Forelimb muscle (tissue), 1 donor: Measurements from ENCODE around the gene AGBL4. TPM values are rescaled to one million over a fixed set of nuclear protein-coding genes. Genes with fewer than 3 reads are reported as not detected.
A peak's percentile ranks its signal among the peaks of the same experiment; 100 is the strongest.

Experiments used
- DNase-seq: peaks from one replicate; pipeline ENCODE4 v3.0.0-alpha.2; 2013; ENCODE audit warnings: low read depth
- polyA plus RNA-seq: library from polyadenylated mRNA; unstranded; fragments of 120-200 nt; gene quantifications from one replicate; pipeline ENCODE4 v1.2.1, GENCODE V29; 2013; ENCODE audit not compliant: insufficient read length

Gene AGBL4
- polyA plus RNA-seq, 1 donor, result 0.15 TPM

DNA sequence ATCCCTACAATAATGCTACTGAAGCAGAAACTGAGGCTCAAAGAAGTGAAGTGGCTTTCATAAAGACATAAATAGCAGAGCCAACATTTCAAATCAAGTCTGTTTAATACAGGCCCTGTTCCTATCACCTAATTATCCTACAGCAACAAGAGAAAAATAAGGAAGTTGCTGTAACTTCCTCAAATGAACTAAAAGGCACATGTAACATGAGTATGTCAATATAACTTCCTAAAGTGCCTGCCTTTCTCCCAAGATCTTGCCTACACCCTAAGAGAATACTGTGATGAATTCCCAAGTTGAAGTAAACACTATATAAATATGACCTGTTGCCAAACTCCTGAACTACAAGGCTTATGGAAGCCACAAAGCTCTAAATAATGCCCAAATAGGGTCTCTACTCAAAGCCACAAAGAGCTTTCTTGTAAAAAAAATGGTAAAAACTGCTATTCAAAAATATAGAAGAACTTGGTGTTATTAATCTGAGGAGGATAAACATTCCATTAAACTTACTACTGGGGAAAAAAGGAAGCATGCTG is 1255.7 kb downstream of the AGBL4 start:
- no peak for DNase-seq

DNA sequence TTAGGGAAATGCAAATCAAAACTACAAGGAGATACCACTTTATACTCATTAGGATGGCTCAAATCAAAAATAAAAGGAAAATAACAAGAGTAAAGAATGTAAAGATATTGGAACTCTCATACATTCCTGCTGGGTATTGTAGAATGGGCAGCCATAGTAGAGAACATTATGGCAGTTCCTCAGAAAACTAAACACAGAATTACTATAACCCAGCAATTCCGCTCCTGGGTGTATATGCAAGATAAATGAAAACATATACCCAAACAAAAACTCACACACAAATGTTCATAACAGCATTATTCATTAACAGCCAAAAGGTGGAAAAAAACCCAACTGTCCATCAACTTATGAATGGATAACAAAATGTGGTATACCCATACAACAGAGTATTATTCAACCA is 1258.4 kb downstream of the AGBL4 start:
- no peak for DNase-seq

DNA sequence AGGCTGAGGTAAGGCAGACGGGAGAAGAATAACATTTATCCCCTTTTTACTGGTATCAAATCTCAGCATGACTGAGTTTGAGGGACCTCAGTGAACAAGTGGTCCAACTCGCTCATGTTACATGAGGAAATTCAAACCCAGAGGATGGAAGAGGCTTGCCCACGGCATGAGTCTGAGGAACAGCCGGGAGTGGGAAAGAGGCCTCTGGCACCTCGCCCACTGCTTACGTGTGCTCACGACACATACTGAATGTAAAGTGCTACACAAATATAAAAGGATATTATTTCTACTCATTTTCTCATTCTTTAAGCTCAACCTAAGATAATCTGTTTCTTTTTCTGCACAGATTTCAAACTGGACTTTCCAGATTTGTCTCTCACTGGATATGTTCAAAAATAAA is 1261.8 kb downstream of the AGBL4 start:
- DNase-seq, result no peak

DNA sequence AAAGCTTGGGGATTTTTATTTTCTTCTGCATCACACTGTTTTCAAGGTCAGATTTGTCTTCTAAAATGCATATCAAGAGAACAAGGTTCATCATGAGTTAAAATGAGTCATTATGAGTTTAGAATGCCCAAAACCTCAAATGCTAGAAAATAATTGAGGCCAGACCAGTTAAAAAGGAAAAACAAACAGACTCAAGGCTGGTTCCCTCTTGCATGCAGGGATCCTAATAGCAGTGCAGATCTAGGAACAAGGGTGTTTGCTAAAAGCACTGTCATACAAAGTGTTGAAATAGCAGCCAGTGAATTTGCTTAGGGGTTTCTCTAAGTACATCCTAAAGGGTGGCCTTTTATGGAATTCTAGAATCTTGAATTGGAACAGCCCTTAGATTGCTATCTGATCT is 1262.3 kb downstream of the AGBL4 start:
- DNase-seq, result no peak

DNA sequence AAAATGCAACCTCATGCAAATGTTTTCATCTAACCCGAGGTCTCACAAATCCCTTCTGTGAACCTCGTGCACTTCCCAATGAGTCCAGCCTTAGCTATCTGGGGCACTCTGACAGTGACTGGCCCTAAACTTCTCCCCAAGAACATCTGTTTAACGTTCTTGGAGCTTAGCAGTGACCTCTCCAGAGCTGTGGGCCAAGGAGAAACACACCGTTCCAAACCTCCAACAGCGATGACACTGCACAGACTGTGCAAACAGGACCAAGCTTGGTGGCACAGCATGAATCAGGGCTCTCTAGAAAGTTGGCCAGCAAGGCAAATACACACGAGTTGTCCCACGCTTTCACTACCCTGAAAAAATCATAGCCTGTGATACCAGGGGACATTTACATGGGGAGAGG is 1262.9 kb downstream of the AGBL4 start:
- DNase-seq, result no peak

DNA sequence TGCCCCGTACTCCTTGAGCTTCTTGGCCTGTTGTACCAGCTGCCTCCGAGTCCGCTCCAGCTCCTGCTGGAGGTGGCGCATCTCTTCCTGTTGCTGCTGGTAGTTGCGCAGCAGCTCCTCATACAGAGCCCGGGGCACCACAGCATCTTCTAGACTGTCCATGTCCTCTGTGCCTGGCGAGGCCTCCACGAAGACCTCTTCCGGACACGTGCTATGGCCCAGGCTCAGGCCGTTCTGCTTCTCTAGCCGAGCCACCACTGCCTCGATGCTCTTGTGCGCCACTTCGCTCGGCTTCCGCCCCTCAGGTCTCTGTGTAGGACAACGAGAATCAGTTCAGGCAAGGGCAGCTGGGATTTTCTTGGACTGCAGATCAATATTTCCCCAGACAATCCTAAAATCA is 1264.8 kb downstream of the AGBL4 start:
- DNase-seq, result no peak

DNA sequence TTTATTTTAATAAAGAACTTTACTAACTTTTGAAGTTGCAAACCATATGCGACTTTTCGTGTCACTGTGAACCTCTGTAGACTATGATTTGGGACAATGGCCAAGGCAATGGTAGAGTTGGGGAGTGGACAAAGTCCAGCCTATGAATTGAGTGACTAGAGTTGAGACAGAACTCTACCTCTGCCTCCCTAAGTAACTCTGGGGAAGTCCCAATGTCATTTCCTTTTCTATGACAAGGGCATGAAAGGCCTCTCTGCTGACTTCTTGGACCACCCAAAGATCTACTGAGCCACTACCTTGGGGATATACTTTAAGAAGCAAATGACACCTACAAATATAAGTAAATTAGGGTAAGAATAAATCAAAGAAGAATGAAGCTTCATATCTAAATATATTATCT is 1266.4 kb downstream of the AGBL4 start:
- no peak for DNase-seq

DNA sequence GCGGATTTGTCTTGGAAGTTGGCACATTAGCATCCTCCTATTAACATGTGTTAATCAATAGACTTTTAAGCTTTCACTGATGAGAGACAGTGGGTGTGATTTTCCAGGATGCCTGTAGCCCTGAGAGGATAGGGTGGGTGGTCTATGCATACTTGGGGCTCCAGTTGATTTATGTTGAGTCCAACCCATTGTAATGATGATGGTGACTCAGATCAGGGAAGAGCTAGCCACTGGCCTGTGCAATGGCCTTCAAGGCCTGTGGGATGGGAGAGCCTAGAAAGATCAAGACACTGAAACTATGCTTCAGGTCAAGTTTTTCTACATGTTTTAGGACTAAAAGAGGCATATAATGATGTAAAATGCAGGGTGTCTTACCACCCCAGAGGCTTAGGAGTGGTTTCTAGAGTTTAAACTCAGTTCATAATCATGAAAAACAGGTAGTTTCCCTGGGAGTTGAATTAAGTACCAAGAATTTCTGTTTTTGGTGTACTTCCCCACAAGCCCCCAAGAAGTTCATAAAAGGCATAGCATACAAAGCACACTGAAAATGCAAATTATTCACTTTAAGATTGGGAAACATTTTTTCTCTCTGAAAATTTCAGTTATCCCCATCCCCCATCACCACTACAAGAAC is 1267.0 kb downstream of the AGBL4 start:
- no peak for DNase-seq

DNA sequence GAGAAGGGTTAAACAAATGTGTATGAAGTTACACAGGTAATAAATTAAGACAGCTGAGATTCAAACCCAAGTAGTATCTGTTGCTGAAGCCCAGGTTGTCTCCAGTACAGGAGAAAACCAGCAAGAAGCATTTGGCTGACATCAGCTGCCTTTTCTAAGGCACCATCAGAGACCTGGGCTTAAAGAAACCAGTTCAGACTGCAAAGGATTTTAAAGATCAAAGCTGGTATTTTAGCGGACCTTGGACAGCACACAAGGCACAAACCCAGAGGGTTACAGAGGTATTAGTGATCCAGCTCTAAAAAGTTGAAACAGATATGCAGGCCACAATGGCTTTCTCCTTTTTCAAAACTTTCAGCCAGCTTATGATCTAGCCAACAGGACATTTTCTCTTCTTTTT is 1270.5 kb downstream of the AGBL4 start:
- DNase-seq, result no peak

DNA sequence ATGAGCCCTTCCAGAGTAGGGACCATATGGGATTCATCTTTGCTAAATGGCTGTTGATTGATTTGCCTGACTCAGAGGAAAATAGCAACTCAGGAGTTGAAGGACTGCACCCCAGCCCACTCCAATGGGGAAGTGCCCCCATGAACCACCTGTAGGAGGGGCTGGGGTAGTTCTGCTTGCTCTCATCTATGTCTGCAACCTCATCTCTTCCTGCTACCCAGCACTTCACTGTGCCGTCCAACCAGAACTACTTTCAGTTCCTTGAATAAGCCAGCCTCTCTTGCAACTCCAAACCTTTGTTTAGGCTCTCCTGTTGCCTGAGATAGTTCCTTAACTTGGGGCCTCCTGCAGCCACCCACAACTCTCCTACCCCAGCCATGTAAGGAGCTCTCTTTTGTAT is 1273.6 kb downstream of the AGBL4 start:
- DNase-seq, result no peak

DNA sequence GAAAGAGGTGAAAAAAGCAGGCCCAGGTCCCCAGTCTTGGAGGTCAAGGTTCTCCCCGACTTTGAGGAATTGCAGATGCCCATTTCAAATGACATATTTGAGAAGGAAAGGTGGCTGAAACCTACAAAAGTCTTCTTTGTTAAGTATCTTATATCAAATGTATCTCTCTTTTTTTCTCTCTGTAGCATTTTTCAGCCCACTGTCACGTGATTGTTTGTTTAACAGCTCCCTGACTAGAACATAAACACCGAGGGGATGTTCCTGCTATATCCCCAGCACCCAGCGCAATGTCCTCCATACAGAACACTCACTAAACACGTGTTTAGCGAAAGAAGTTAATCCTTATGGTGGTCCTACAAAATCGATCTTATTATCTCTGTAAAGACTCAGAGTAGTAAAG is 1274.7 kb downstream of the AGBL4 start:
- DNase-seq, result no peak

DNA sequence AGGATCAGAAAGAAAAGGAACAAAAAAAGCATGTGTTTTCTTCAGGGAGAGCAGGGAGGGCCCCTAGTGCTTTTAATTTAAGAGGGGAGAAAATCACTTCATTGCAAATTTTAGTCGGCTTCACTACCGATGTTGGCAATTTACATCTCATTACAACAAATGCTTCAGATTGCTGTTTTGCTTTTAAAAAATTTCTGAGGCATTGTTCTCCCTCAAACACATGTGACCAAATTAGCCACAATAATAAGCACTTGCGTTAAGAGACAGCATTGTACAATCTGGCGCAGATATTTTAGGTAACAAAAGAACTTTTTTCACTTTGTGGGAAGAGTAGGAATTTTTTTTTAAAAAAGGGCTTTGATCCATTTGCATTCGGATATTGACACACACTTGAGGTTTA is 1276.8 kb downstream of the AGBL4 start:
- DNase-seq, result no peak

DNA sequence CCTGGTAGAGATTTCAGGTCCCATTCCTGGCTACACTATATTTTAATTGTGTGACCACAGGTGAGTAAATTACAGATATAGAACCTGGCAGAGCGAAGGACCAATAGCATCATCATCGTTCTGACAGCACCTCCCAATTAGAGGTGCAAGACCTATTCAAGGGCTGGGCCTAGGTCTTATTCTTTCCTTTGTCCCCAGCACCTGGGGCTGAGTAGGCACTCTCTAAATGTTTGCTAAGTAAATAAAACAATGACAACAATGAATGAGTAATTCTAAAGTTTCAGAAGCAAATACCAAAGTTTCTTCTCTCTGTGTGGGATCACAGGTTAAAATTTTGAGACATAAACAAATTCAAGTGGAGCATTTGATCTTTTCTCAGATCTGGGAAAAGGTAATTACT is 1279.7 kb downstream of the AGBL4 start:
- DNase-seq, result no peak

DNA sequence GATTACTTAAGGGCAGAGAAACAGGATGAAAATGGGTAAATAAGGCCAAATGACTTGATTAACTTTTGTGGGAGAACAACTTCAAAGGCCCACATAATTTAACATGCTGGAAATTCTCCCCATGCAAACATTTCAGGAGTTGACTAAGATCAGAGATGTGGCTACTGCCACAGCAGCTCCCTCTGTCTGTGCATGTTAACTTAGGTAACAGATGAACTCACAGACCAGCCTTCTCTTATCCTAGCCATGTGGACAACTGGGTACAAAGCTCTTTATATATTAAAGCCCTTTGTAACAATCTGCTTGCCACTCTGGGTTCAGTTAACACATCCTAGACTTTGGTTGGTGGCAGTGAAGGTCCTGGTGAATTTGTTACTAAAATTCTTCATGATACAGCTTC is 1280.3 kb downstream of the AGBL4 start:
- no peak for DNase-seq

DNA sequence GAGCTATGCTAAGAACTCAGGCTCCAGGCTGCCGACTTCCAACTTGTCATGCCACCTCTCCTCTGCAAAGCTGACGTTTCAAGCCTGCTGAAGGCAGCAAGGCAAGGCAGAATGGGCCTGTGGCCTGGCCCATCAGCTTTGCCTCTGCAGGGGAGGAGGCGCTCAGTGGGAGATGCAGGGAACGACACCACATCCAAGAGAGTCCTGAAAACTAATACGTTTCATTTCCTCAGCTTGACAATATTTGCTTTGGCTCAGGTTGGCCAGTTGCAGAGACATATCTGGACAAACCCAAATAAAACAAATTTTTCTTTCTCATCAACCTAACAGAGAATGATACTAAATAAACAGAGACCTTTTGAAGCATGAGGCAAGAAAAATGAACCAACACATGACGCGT is 1282.4 kb downstream of the AGBL4 start:
- DNase-seq, result no peak

DNA sequence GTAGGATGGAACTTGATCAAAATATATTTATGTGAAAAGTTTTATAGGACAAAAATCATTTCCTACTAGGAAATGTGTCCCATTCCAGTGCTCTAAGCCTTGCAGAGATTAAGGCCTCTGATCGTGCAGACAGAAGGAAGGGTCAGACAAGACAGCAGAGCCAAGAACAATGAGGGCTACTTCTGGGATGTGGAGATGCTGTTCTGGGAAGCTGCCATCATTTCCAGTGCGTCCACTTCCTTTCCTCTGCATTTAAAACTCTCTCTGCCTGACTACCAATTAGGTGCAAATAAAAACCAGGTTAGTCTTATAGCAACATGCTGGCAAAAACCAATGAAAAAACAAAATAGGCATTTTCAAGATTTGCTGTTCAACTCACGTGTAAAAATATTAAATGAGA is 1283.1 kb downstream of the AGBL4 start:
- DNase-seq, result peak; percentile 8

DNA sequence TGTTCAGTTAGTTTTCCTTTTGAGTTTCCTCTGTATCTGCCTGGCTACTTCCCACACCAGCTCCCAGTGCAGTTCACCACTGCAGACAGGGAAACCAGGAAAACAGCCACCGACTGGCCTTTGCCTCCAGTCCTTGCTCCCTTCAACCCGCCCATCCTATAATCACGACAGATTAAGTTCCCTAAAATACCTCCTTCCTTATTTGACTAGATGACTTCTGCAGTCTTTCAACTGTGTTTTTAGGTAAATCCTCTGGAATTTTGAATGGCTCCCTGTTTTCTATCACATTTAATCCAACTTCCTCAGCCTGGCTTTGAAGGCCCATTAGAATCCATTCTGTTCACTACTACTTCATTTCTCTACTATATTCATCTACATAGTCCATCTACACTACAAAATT is 1284.7 kb downstream of the AGBL4 start:
- no peak for DNase-seq

DNA sequence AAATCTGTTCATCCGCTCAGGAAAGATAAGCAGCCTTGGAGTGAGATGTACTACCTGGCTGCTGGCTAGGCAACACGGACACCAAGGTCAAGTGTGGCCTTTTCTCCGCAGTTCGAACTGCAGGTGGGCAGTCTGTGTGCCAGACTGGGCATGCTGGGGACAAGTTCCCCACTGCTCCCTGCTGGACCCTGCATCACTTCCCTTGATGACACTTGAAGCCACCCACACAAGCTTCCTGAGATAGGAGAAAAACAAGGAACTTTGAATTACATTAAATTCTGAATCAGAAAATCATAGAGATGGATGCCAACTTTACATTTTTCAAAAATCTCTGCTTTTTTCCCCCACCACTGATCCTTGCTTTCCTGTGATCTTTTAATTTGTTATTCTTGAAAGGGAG is 1285.4 kb downstream of the AGBL4 start:
- no peak for DNase-seq

DNA sequence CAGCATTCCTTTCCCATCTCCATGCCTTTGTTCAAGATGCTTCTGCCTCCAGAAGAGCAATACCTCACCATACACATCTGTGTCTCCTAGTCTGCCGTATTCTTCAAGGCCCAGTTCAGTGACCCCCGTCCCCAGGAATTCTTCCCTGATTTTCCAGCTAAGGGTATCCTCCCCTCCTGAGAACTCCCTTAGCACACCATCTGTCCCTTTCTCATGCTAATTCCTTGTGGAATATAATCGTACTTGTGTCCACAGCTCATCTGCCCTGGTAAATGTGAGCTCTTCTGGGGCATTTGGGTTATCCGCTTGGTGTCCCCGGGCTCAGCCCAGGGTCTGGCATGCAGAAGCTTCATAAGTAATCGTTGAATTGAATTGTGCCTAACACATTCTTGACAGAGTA is 1288.0 kb downstream of the AGBL4 start:
- DNase-seq, result no peak

DNA sequence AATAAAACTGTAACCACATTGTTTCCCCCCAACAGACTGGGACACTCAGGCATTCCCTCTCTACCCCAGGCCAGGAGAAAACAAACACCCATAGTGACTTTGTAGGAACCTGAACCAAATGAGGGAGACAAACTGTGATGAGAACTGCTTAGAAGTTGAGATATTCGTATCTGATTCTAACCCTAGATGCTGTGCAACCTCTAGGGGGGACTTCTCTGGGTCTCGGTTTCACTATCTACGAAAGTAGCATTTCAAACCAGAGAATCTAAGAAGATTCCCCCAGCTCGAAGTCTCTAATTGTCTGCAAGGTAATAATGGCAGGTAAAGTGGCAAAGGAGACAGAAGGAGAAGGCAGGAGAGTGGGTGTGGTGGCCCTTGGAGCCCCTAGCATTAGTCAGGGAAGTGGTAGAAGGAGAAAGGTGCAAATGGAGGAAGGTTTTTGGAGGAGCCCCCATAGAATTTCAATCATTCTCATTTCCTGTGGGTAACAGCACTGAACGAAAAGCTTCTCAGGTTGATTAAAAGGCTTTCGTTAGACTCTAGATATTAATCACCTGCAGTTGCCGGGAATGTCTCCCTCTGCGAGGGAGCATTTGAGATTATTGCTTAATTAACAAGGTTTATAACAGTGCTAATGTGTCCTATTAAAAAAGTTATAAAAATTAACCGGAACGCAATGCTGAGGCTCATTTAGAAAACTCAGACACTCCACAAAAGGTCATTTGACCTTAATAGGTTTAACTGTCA is 1293.4 kb downstream of the AGBL4 start:
- no peak for DNase-seq

DNA sequence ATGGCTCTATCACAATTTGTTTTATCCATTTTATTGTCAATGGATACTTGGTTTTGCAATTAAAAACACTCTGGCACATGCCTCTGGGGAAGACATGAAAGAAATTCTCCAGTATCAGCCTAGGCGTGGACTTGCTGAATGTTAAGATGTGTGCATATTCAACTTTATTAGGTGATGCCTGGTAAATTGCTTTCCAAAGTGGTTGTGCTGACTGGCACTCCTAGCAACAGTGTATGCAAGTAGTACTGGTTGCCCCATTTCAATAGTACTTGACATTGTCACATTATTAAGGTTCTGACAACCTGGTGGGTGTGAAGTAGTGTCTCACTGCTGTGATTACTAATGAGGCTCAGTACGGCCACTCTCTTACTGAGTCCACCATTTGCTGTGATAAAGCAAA is 1295.2 kb downstream of the AGBL4 start:
- DNase-seq, result no peak

DNA sequence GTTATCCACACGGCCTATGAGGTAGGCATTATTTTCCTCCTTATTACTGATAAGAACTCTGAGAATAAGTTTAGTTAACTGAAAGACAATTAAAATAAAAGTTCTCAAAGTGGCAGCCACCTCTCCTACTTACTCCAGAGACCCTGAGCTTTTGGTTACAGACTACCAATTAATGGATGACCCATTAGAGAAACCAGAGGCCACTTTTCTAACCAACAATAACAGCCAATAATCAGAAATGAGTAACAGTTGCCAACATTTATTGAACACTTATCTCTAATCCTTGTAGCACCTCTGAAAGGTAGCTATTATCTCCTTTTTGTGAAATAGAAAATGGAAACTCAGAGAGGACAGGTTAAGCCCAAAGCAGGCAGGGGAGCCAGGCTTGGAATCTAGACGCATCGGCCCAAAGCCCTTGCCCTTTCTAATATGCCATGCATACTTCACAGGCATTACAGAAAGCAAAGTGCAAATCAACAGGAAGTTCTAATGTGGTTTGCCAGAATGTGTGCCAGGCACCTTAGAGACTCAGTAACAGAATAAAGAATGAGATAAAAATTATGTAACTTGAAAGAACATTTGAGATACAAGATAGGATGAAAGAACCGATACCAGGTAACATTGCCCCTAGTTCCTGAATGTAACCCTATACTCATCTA is 1297.1 kb downstream of the AGBL4 start:
- DNase-seq, result no peak

DNA sequence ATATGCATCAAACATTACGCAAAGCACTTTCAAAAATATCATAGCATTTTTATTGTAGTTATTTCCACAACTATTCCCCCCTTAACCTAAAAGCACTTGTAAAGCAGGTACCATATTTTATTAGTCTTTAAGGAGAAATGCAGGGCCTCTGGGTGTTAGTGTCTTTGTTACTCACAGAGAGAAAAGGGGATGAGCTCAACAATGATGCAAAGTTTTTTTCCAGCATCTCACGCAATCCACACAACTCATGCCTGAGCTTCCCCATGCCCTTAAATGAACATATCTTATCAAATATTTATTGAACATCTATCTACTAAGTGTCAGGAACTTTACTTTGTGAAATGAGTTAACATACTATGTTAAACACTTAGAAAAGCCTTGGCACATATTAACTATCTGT is 1297.6 kb downstream of the AGBL4 start:
- no peak for DNase-seq
